H1 (cell line): ENCODE data around the gene PTK6. TPM values are rescaled to one million over a fixed set of nuclear protein-coding genes. Genes with fewer than 3 reads are reported as not detected.

Experiments
- BCL11A ChIP-seq, 2 experiments: IDR thresholded peaks; one replicate each; pipeline ENCODE4 v1.6.1; 2011; ENCODE audit warnings: low read depth in 2 of 2, low read length in 2 of 2, mild to moderate bottlenecking in 2 of 2
- CHD2 ChIP-seq: IDR thresholded peaks from 2 replicates; pipeline ENCODE4 v1.6.1; 2012; ENCODE audit warnings: low read length, improper control_type of control experiment
- FOSL1 ChIP-seq: IDR thresholded peaks from 2 replicates; pipeline ENCODE4 v1.6.1; 2011; ENCODE audit warnings: mild to moderate bottlenecking, low read depth, low read length, moderate library complexity; ENCODE audit not compliant: insufficient read depth
- HDAC2 ChIP-seq, 2 experiments: fragments of 300-600 bp in 1 of 2; sonication (generic) in 1 of 2; IDR thresholded peaks; 2 replicates each; pipeline ENCODE4 v1.6.1; 2011 to 2012; ENCODE audit warnings: low read depth in 2 of 2, low read length in 2 of 2, mild to moderate bottlenecking in 2 of 2, moderate library complexity in 2 of 2, borderline replicate concordance in 1 of 2, inconsistent platforms in 1 of 2
- KDM1A ChIP-seq: fragments of 200-600, 300-600 bp; sonication (generic); IDR thresholded peaks from 2 replicates; pipeline ENCODE4 v1.7.1; 2016; ENCODE audit warnings: mild to moderate bottlenecking, low read length, borderline replicate concordance
- POLR2A ChIP-seq, 2 experiments: IDR thresholded peaks; 1 replicate in 1 of 2; 2 replicates in 1 of 2; pipeline ENCODE4 v1.6.1; 2011; ENCODE audit warnings: low read depth in 2 of 2, low read length in 2 of 2, mild to moderate bottlenecking in 2 of 2; ENCODE audit errors: control extremely low read depth in 1 of 2
- POU5F1 ChIP-seq: IDR thresholded peaks from 2 replicates; pipeline ENCODE4 v1.6.1; 2011; ENCODE audit warnings: low read depth, mild to moderate bottlenecking, low read length, moderate library complexity
- polyA plus RNA-seq, 7 experiments: library from polyadenylated mRNA; depleted of rRNA in 3 of 7; stranded (reverse) in 5 of 7; unstranded in 2 of 7; fragments of >200 nt in 5 of 7; fragments of 200-250 nt in 2 of 7; gene quantifications; 1 replicate in 5 of 7; 2 replicates in 1 of 7; 4 replicates in 1 of 7; pipeline versions ENCODE4 v1.2.1 to v1.2.3, GENCODE V29; 2011 to 2013; ENCODE audit warnings: missing spikeins in 2 of 7, mixed read lengths in 2 of 7
- total RNA-seq: library from RNA; stranded (reverse); fragmentation: NEBNext Ultra II Directional; extraction: Animal tissue kit (Norgen Biotek cat#: 25700); gene quantifications from 2 replicates; pipeline ENCODE4 v1.2.1, GENCODE V29; 2021

PTK6 gene
- total and polyA plus RNA-seq, 2 of the 8 experiments (the other 6 are each of a cell fraction or from before 2014, with no cell fraction given) = 0.12 to 0.19 TPM

GRCh38 chr20:63491635-63492230 is 45.4 kb downstream of the PTK6 start (continued):
- TF ChIP-seq FOSL1 = no peak
- no peak for TF ChIP-seq BCL11A (IDR thresholded peaks at IDR 0.05; ENCODE audit: low read depth in 2 of 2, low read length in 2 of 2)
- no peak for TF ChIP-seq KDM1A
- TF ChIP-seq HDAC2 (IDR thresholded peaks at IDR 0.05; ENCODE audit: borderline replicate concordance in 1 of 2, low read depth in 2 of 2, low read length in 2 of 2) = no peak
- TF ChIP-seq POU5F1 = no peak
- TF ChIP-seq POLR2A (IDR thresholded peaks at IDR 0.05; ENCODE audit: control extremely low read depth in 1 of 2, low read depth in 2 of 2, low read length in 2 of 2) = no peak
- no peak for TF ChIP-seq CHD2
- TF ChIP-seq, all 59 proteins: peak for 0
